ENCODE results near the gene SRXN1.

DNA sequence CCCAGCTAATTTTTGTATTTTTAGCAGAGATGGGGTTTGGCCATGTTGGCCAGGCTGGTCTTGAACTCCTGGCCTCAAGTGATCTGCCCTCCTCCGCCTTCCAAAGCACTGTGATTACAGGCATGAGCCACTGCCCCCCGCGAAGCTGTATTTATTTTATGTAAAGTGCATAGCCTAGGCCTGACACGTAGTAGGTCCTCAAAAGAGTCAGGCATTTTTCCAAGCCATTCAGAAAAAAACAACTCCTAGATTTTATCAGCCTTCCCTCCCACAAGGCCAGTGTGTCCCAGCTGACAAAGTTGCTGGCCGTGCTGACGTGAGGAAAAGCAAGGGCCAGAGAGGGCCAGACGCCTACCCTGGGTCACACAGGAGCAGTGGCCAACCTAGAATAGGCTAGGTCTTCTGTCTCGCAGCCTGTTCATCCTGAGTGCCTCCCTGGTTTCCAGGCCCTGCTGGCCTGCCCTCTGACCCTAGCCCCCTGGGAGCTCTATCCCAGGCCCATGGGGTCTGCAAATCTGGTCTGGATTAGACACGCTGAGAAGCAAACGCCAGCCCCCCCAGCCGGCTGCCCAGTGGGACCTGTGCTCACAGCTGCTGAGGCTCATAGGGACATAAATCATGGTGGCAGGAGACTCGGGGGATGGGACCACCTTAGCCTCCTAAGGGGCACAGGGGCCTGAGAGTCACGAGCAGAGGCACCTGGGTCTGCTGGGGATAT lies 54.7 kb downstream of the SRXN1 start:
- TF ChIP-seq SMC3 (conservative IDR thresholded peaks at IDR 0.05; ENCODE audit: poor library complexity) (no peak), MXI1 (conservative IDR thresholded peaks at IDR 0.05; ENCODE audit: poor library complexity, severe bottlenecking) (no peak), EZH2 (IDR thresholded peaks at IDR 0.05; ENCODE audit: borderline replicate concordance, insufficient read depth, low read length, poor library complexity, severe bottlenecking) (no peak), POLR2AphosphoS5 (IDR thresholded peaks at IDR 0.05) (no peak), EP300 (conservative IDR thresholded peaks at IDR 0.05; ENCODE audit: poor library complexity, severe bottlenecking) (no peak), RAD21 (conservative IDR thresholded peaks at IDR 0.05) (no peak)
- TF ChIP-seq, protein P1, sequence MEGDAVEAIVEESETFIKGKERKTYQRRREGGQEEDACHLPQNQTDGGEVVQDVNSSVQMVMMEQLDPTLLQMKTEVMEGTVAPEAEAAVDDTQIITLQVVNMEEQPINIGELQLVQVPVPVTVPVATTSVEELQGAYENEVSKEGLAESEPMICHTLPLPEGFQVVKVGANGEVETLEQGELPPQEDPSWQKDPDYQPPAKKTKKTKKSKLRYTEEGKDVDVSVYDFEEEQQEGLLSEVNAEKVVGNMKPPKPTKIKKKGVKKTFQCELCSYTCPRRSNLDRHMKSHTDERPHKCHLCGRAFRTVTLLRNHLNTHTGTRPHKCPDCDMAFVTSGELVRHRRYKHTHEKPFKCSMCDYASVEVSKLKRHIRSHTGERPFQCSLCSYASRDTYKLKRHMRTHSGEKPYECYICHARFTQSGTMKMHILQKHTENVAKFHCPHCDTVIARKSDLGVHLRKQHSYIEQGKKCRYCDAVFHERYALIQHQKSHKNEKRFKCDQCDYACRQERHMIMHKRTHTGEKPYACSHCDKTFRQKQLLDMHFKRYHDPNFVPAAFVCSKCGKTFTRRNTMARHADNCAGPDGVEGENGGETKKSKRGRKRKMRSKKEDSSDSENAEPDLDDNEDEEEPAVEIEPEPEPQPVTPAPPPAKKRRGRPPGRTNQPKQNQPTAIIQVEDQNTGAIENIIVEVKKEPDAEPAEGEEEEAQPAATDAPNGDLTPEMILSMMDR (IDR thresholded peaks at IDR 0.05; ENCODE audit: poor library complexity, severe bottlenecking): no peak
- TF ChIP-seq, protein P2, sequence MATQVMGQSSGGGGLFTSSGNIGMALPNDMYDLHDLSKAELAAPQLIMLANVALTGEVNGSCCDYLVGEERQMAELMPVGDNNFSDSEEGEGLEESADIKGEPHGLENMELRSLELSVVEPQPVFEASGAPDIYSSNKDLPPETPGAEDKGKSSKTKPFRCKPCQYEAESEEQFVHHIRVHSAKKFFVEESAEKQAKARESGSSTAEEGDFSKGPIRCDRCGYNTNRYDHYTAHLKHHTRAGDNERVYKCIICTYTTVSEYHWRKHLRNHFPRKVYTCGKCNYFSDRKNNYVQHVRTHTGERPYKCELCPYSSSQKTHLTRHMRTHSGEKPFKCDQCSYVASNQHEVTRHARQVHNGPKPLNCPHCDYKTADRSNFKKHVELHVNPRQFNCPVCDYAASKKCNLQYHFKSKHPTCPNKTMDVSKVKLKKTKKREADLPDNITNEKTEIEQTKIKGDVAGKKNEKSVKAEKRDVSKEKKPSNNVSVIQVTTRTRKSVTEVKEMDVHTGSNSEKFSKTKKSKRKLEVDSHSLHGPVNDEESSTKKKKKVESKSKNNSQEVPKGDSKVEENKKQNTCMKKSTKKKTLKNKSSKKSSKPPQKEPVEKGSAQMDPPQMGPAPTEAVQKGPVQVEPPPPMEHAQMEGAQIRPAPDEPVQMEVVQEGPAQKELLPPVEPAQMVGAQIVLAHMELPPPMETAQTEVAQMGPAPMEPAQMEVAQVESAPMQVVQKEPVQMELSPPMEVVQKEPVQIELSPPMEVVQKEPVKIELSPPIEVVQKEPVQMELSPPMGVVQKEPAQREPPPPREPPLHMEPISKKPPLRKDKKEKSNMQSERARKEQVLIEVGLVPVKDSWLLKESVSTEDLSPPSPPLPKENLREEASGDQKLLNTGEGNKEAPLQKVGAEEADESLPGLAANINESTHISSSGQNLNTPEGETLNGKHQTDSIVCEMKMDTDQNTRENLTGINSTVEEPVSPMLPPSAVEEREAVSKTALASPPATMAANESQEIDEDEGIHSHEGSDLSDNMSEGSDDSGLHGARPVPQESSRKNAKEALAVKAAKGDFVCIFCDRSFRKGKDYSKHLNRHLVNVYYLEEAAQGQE (IDR thresholded peaks at IDR 0.05; ENCODE audit: borderline replicate concordance): no peak
